IMR-90 (cell line): ENCODE results near the gene TJAP1. TPM values are rescaled to one million over a fixed set of nuclear protein-coding genes. Genes with fewer than 3 reads are reported as not detected.

Experiments used
- ATAC-seq: fragments of 200-7000 bp; cut with Tn5 transposase; 2 replicates; pipeline ENCODE4 v1.9.1; 2020; ENCODE audit warnings: low read depth, mild to moderate bottlenecking, moderate library complexity
- BruUV-seq: library from RNA; stranded (reverse); fragments of 400-500 nt; replicated peaks from 2 replicates; lab custom pipeline; 2021; lab: Mats Ljungman, UMichigan
- CTCF ChIA-PET: fragments of 300-600 bp; formaldehyde crosslinking; extraction: SDS; loops from one replicate; lab custom pipeline; 2021; ENCODE audit warnings: antibody characterized with exemption; lab: Yijun Ruan, JAX
- POLR2A ChIA-PET: fragments of 300-600 bp; sonication (Branson Sonifier 250); formaldehyde crosslinking; loops from one replicate; lab custom pipeline; 2022; ENCODE audit warnings: antibody characterized with exemption; ENCODE audit not compliant: unreplicated experiment; lab: Charles Lee
- DNase-seq: peaks from one replicate; pipeline ENCODE4 v3.0.0; 2013
- H2AFZ ChIP-seq: replicated peaks from 2 replicates; pipeline ENCODE3; 2013; ENCODE audit warnings: low read length, mild to moderate bottlenecking; ENCODE audit not compliant: poor library complexity
- H2AK5ac ChIP-seq: 2 replicates; pipeline ENCODE4 v1.6.1; 2013; ENCODE audit warnings: low read depth, low read length, inconsistent platforms
- H2AK9ac ChIP-seq: replicated peaks from 2 replicates; pipeline ENCODE3; 2013; ENCODE audit warnings: mild to moderate bottlenecking, low read depth, low read length, moderate library complexity; ENCODE audit not compliant: poor library complexity
- H2BK120ac ChIP-seq: 2 replicates; pipeline ENCODE4 v1.6.1; 2013; ENCODE audit warnings: low read depth, low read length, inconsistent platforms
- H2BK15ac ChIP-seq: 3 replicates; pipeline ENCODE4 v1.6.1; 2013; ENCODE audit warnings: low read depth, low read length, inconsistent platforms
- H2BK20ac ChIP-seq: 2 replicates; pipeline ENCODE4 v1.6.1; 2013; ENCODE audit warnings: low read depth, mild to moderate bottlenecking, inconsistent platforms, low read length, moderate library complexity
- H2BK5ac ChIP-seq: 2 replicates; pipeline ENCODE4 v1.6.1; 2013; ENCODE audit warnings: mild to moderate bottlenecking, low read depth, low read length, inconsistent platforms; ENCODE audit not compliant: poor library complexity, severe bottlenecking
- H3K14ac ChIP-seq: replicated peaks from 2 replicates; pipeline ENCODE4 v1.6.1; 2013; ENCODE audit warnings: low read depth, low read length, inconsistent platforms
- H3K18ac ChIP-seq: 2 replicates; pipeline ENCODE4 v1.6.1; 2013; ENCODE audit warnings: low read depth, low read length, control low read depth
- H3K23ac ChIP-seq: 2 replicates; pipeline ENCODE4 v1.6.1; 2013; ENCODE audit warnings: low read depth, low read length, inconsistent platforms
- H3K27ac ChIP-seq: 2 replicates; pipeline ENCODE4 v1.5.1; 2013; ENCODE audit warnings: mild to moderate bottlenecking, control low read depth, low read length; ENCODE audit not compliant: insufficient read depth
- H3K27me3 ChIP-seq: 2 replicates; pipeline ENCODE4 v1.6.1; 2013; ENCODE audit warnings: low read length; ENCODE audit not compliant: control insufficient read depth, insufficient read depth
- H3K36me3 ChIP-seq: 2 replicates; pipeline ENCODE4 v1.6.1; 2013; ENCODE audit warnings: low read length, mixed read lengths; ENCODE audit not compliant: control insufficient read depth, insufficient read depth
- H3K4ac ChIP-seq: 2 replicates; pipeline ENCODE4 v1.6.1; 2013; ENCODE audit warnings: low read depth, low read length, inconsistent platforms
- H3K4me1 ChIP-seq: 2 replicates; pipeline ENCODE4 v1.6.1; 2013; ENCODE audit warnings: low read length, mixed read lengths; ENCODE audit not compliant: control insufficient read depth, insufficient read depth
- H3K4me2 ChIP-seq: 2 replicates; pipeline ENCODE4 v1.6.1; 2013; ENCODE audit warnings: low read depth, mild to moderate bottlenecking, control low read depth, low read length, moderate library complexity
- H3K4me3 ChIP-seq: 2 replicates; pipeline ENCODE4 v1.5.1; 2013; ENCODE audit warnings: low read depth, mild to moderate bottlenecking, control low read depth, low read length, moderate library complexity; ENCODE audit not compliant: insufficient read depth
- H3K56ac ChIP-seq: 2 replicates; pipeline ENCODE4 v1.6.1; 2013; ENCODE audit warnings: low read length, inconsistent platforms; ENCODE audit not compliant: insufficient read depth; ENCODE audit errors: extremely low read depth
- H3K79me1 ChIP-seq, 2 experiments: 2 replicates each; pipeline ENCODE4 v1.6.1; 2013; ENCODE audit warnings: low read length in 2 of 2, inconsistent platforms in 1 of 2, low read depth in 1 of 2
- H3K9ac ChIP-seq: 2 replicates; pipeline ENCODE4 v1.6.1; 2013; ENCODE audit warnings: low read depth, low read length, control low read depth
- H3K9me1 ChIP-seq: 2 replicates; pipeline ENCODE4 v1.6.1; 2013; ENCODE audit warnings: low read length, inconsistent platforms; ENCODE audit not compliant: insufficient read depth
- H3K9me3 ChIP-seq: 2 replicates; pipeline ENCODE4 v1.6.1; 2013; ENCODE audit warnings: low read length; ENCODE audit not compliant: control insufficient read depth, insufficient read depth
- H4K20me1 ChIP-seq: 2 replicates; pipeline ENCODE4 v1.6.1; 2013; ENCODE audit warnings: low read length, inconsistent platforms; ENCODE audit not compliant: insufficient read depth
- H4K5ac ChIP-seq: 2 replicates; pipeline ENCODE4 v1.6.1; 2013; ENCODE audit warnings: mild to moderate bottlenecking, low read depth, low read length, control low read depth
- H4K8ac ChIP-seq, 2 experiments: 2 replicates each; pipeline ENCODE4 v1.6.1; 2013; ENCODE audit warnings: low read depth in 2 of 2, low read length in 2 of 2, control low read depth in 1 of 2, inconsistent platforms in 1 of 2
- H4K91ac ChIP-seq: 2 replicates; pipeline ENCODE4 v1.6.1; 2013; ENCODE audit warnings: low read depth, low read length, inconsistent platforms; ENCODE audit not compliant: insufficient read depth
- BHLHE40 ChIP-seq: fragments of 150-350 bp; IDR thresholded peaks from 2 replicates; pipeline ENCODE4 v1.6.1; 2016; ENCODE audit warnings: mild to moderate bottlenecking, low read depth, low read length
- CEBPB ChIP-seq: IDR thresholded peaks from 2 replicates; pipeline ENCODE4 v1.6.1; 2012; ENCODE audit warnings: low read depth, low read length, improper control_type of control experiment
- FOS ChIP-seq: fragments of 150-350 bp; IDR thresholded peaks from 2 replicates; pipeline ENCODE4 v1.6.1; 2016; ENCODE audit warnings: low read depth, low read length
- MAZ ChIP-seq: IDR thresholded peaks from 2 replicates; pipeline ENCODE4 v1.6.1; 2012; ENCODE audit warnings: low read depth, mild to moderate bottlenecking, low read length, improper control_type of control experiment, moderate library complexity, borderline replicate concordance
- RAD21 ChIP-seq: IDR thresholded peaks from 2 replicates; pipeline ENCODE4 v1.6.1; 2012; ENCODE audit warnings: low read length, improper control_type of control experiment
- RCOR1 ChIP-seq: IDR thresholded peaks from 2 replicates; pipeline ENCODE4 v1.6.1; 2012; ENCODE audit warnings: mild to moderate bottlenecking, low read length, improper control_type of control experiment; ENCODE audit not compliant: insufficient replicate concordance
- WGBS, 2 experiments: methylation state at CpG; one replicate each; pipeline versions ENCODE4 v1.1.5 to v1.1.7; 2013; ENCODE audit warnings: missing lambda C conversion rate in 2 of 2; ENCODE audit not compliant: insufficient read length in 1 of 2; ENCODE audit errors: extremely low coverage in 2 of 2; 5-methylcytosine and 5-hydroxymethylcytosine counted together
- dilution Hi-C: fragments of 300-500 bp; cut with HindIII; formaldehyde crosslinking; loops from one replicate; pipeline ENCODE4 v1.14.3; 2018; ENCODE audit warnings: low sequenced_read_pairs; ENCODE audit not compliant: unreplicated experiment
- in situ Hi-C: fragments of 300-500 bp; cut with MboI; formaldehyde crosslinking; loops from 3 replicates; pipeline ENCODE4 v1.14.3; 2019; ENCODE audit warnings: low sequenced_read_pairs, inconsistent platforms, mixed read lengths
- intact Hi-C: fragments of 100-400 bp; cut with micrococcal nuclease; formaldehyde crosslinking; loops from 2 replicates; pipeline ENCODE4 v1.10.0; 2022
- polyA plus RNA-seq, 3 experiments: library from polyadenylated mRNA; depleted of rRNA; stranded (reverse); fragments of >200 nt; gene quantifications; 2 replicates each; pipeline ENCODE4 v1.2.3, GENCODE V29; 2012; ENCODE audit warnings: low replicate concordance in 1 of 3
- total RNA-seq: library from RNA; depleted of rRNA; stranded (reverse); fragments of >200 nt; gene quantifications from 2 replicates; pipeline ENCODE4 v1.2.3, GENCODE V29; 2012
- TF ChIP-seq, protein P1 (sequence below): fragments of 150-350 bp; IDR thresholded peaks from 2 replicates; pipeline ENCODE4 v1.6.1; 2016; ENCODE audit warnings: low read depth, mild to moderate bottlenecking, low read length, moderate library complexity, borderline replicate concordance

TJAP1 gene
- total and polyA plus RNA-seq, 2 of the 4 experiments (the other 2 are of a cell fraction) = 12.2 to 34.2 TPM

GRCh38 chr6:43451939-43452338 lies 25.4 kb upstream of the TJAP1 start:
- H2BK20ac ChIP-seq = no peak overlapping the region
- no peak overlapping the region for H4K5ac ChIP-seq
- no peak for DNase-seq
- H3K27me3 ChIP-seq = peaks cover 14% of the 10 kb centered on the region
- H3K9me3 ChIP-seq = no peaks in the 10 kb centered on the region
- no peak overlapping the region for H3K18ac ChIP-seq
- no peak overlapping the region for H2BK5ac ChIP-seq
- H3K9me1 ChIP-seq = peaks cover 4% of the 10 kb centered on the region; the same call in 1 of the 2 replicates
- H2BK120ac ChIP-seq = no peak overlapping the region
- H3K36me3 ChIP-seq = peaks cover 48% of the 10 kb centered on the region
- H3K56ac ChIP-seq = no peak overlapping the region
- H3K9ac ChIP-seq = no peak overlapping the region
- H3K4ac ChIP-seq = no peak overlapping the region
- BruUV-seq = no TSS peak
- WGBS, 2 experiments = 100% methylated on average over 1 of the region's 8 CpGs; no CpG with 5 or more reads in 1 of the 2 experiments
- ChIA-PET CTCF (interaction anchor here (1.0 to 1.2 kb wide), 2 partner anchors 13 to 44 kb away, joined by 3 read pairs; no protein-coding TSS in a partner anchor), POLR2A (no interaction called here)
- in situ Hi-C loops (no loop called here), dilution Hi-C loops (no loop called here), intact Hi-C loops (no loop called here)
- H4K20me1 ChIP-seq = no peaks in the 10 kb centered on the region; the same call in 1 of the 2 replicates
- H3K23ac ChIP-seq = no peak overlapping the region
- peaks cover 2% of the 10 kb centered on the region; the same call in 1 of the 2 replicates for H3K4me1 ChIP-seq
- H3K27ac ChIP-seq = no peak overlapping the region
- no peak overlapping the region for H4K91ac ChIP-seq
- H4K8ac ChIP-seq = no peak overlapping the region
- no peak overlapping the region for H3K14ac ChIP-seq
- no peak overlapping the region for H2BK15ac ChIP-seq
- no peaks in the 10 kb centered on the region for H3K79me1 ChIP-seq
- no peak overlapping the region for H3K4me3 ChIP-seq
- H2AK5ac ChIP-seq = no peak overlapping the region
- H3K4me2 ChIP-seq = no peak overlapping the region
- ATAC-seq = no peak
- TF ChIP-seq, protein P1, sequence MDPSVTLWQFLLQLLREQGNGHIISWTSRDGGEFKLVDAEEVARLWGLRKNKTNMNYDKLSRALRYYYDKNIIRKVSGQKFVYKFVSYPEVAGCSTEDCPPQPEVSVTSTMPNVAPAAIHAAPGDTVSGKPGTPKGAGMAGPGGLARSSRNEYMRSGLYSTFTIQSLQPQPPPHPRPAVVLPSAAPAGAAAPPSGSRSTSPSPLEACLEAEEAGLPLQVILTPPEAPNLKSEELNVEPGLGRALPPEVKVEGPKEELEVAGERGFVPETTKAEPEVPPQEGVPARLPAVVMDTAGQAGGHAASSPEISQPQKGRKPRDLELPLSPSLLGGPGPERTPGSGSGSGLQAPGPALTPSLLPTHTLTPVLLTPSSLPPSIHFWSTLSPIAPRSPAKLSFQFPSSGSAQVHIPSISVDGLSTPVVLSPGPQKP = no peak
- TF ChIP-seq RCOR1 (no peak), CEBPB (no peak), BHLHE40 (no peak), RAD21 (no peak), MAZ (no peak), FOS (no peak)
- H2AK9ac ChIP-seq = no peak overlapping the region
- H2AFZ ChIP-seq = no peak overlapping the region
